Gastrocnemius medialis (tissue), 4 donors: Measurements from ENCODE around the gene SSU72. TPM values are rescaled to one million over a fixed set of nuclear protein-coding genes. Genes with fewer than 3 reads are reported as not detected.

Experiments
- ATAC-seq, 2 donors: fragments of 150-250 bp; one replicate each; pipeline ENCODE4 v1.9.1; 2016
- DNase-seq, 2 donors: peaks; one replicate each; pipeline ENCODE4 v3.0.0-alpha.2; 2019
- H3K27ac ChIP-seq, 4 donors: fragments of 200-600 bp; sonication (generic); 1 replicate in 1 of 4; 2 replicates in 3 of 4; pipeline ENCODE4 v1.5.1; 2016 to 2018; ENCODE audit warnings: mild to moderate bottlenecking in 2 of 4, moderate library complexity in 1 of 4
- H3K27me3 ChIP-seq, 3 donors: fragments of 200-600 bp; sonication (generic) in 2 of 3; 1 replicate in 1 of 3; 2 replicates in 2 of 3; pipeline versions ENCODE4 v1.5.1 to v1.6.0; 2016 to 2019; ENCODE audit warnings: mild to moderate bottlenecking in 1 of 3, moderate library complexity in 1 of 3
- H3K36me3 ChIP-seq, 2 donors: fragments of 200-600 bp; sonication (generic) in 1 of 2; one replicate each; pipeline ENCODE4 v1.5.1; 2017 to 2018
- H3K4me1 ChIP-seq, 2 donors: fragments of 200-600 bp; sonication (generic) in 1 of 2; one replicate each; pipeline ENCODE4 v1.5.1; 2016 to 2017; ENCODE audit warnings: mild to moderate bottlenecking in 2 of 2
- H3K4me3 ChIP-seq, 4 donors: fragments of 200-600 bp; sonication (generic) in 3 of 4; 1 replicate in 1 of 4; 2 replicates in 3 of 4; pipeline ENCODE4 v1.5.1; 2016 to 2019; ENCODE audit warnings: mild to moderate bottlenecking in 2 of 4
- H3K9me3 ChIP-seq, 3 donors: fragments of 200-600 bp; sonication (generic) in 2 of 3; 1 replicate in 1 of 3; 2 replicates in 2 of 3; pipeline ENCODE4 v1.5.1; 2016 to 2019
- CTCF ChIP-seq, 5 experiments: fragments of 450-650 bp in 3 of 5; fragments of 200-600 bp in 2 of 5; sonication (generic) in 2 of 5; IDR thresholded peaks in 4 of 5; conservative IDR thresholded peaks in 1 of 5; 1 replicate in 4 of 5; 2 replicates in 1 of 5; pipeline ENCODE4 v1.5.1; 2016 to 2019; ENCODE audit warnings: antibody characterized with exemption in 5 of 5, mild to moderate bottlenecking in 3 of 5, moderate library complexity in 3 of 5
- POLR2A ChIP-seq, 2 donors: fragments of 450-650 bp; IDR thresholded peaks; one replicate each; pipeline ENCODE4 v1.6.1; 2017; ENCODE audit warnings: antibody characterized with exemption in 2 of 2, mild to moderate bottlenecking in 2 of 2, moderate library complexity in 2 of 2
- in situ Hi-C, 4 donors: fragments of 200-750 bp; cut with MboI; loops; one replicate each; pipeline versions ENCODE4 v1.15.0 to v1.8.0; 2017; ENCODE audit warnings: low sequenced_read_pairs in 4 of 4
- intact Hi-C: fragments of 100-400 bp; cut with DNase I; formaldehyde crosslinking; loops from one replicate; pipeline ENCODE4 v1.15.1; 2023; ENCODE audit warnings: low total_unique reads
- total RNA-seq, 4 donors: library from RNA; depleted of rRNA; stranded (reverse); fragments of >200 nt; gene quantifications; one replicate each; pipeline versions ENCODE4 v1.1.0 to v1.2.3, GENCODE V29; 2016

Gene SSU72
- total RNA-seq, 4 donors from 2014 or later, result 141 to 235 (median 208) TPM

GRCh38 chr1:1582585-1583346 is 8.1 kb upstream of the SSU72 start:
- DNase-seq, result no peak
- in situ Hi-C loops, result no loop called here
- no peak for ATAC-seq
- no peak for TF ChIP-seq CTCF (IDR thresholded peaks at IDR 0.05 in 4 of 5, conservative IDR thresholded peaks at IDR 0.05 in 1 of 5)
- TF ChIP-seq POLR2A (IDR thresholded peaks at IDR 0.05), result no peak
- Histone ChIP-seq H3K27ac (no peak overlapping the region), H3K4me3 (no peak overlapping the region), H3K27me3 (peaks cover 4 to 6% (median 5%) of the 10 kb centered on the region in 3 donors), H3K9me3 (no peaks in the 10 kb centered on the region), H3K4me1 (no peaks in the 10 kb centered on the region), H3K36me3 (no peaks in the 10 kb centered on the region)
- intact Hi-C loops, result no loop called here

GRCh38 chr1:1578371-1578940 is 3.8 kb upstream of the SSU72 start:
- H3K4me3 ChIP-seq, result no peak overlapping the region
- H3K9me3 ChIP-seq, result no peaks in the 10 kb centered on the region
- H3K36me3 ChIP-seq, result no peaks in the 10 kb centered on the region
- DNase-seq (no peak), ATAC-seq (no peak)
- intact Hi-C loops (no loop called here), in situ Hi-C loops (no loop called here)
- peaks cover 10 to 12% of the 10 kb centered on the region in 2 donors for H3K4me1 ChIP-seq
- no peaks in the 10 kb centered on the region for H3K27me3 ChIP-seq
- no peak for TF ChIP-seq CTCF (IDR thresholded peaks at IDR 0.05 in 4 of 5, conservative IDR thresholded peaks at IDR 0.05 in 1 of 5)
- no peak for TF ChIP-seq POLR2A (IDR thresholded peaks at IDR 0.05)
- no peak overlapping the region for H3K27ac ChIP-seq

- TF ChIP-seq POLR2A (IDR thresholded peaks at IDR 0.05) (no peak), CTCF (IDR thresholded peaks at IDR 0.05 in 4 of 5, conservative IDR thresholded peaks at IDR 0.05 in 1 of 5) (no peak)
- H3K4me1 ChIP-seq, result peaks cover 18 to 22% of the 10 kb centered on the region in 2 donors
- no peak for ATAC-seq
- DNase-seq, result no peak
- H3K27me3 ChIP-seq, result no peaks in the 10 kb centered on the region
- no peaks in the 10 kb centered on the region for H3K36me3 ChIP-seq
- H3K4me3 ChIP-seq, result no peak overlapping the region
- intact Hi-C loops, result no loop called here
- H3K27ac ChIP-seq, result no peak overlapping the region
- no peaks in the 10 kb centered on the region for H3K9me3 ChIP-seq
- in situ Hi-C loops, result no loop called here
These were observed 2.8 kb upstream of the SSU72 start for GRCh38 chr1:1577367-1578011.

GRCh38 chr1:1573843-1574720 is 581 bp downstream of the SSU72 start:
- no peaks in the 10 kb centered on the region for H3K9me3 ChIP-seq
- no peak for TF ChIP-seq CTCF (IDR thresholded peaks at IDR 0.05 in 4 of 5, conservative IDR thresholded peaks at IDR 0.05 in 1 of 5)
- TF ChIP-seq POLR2A (IDR thresholded peaks at IDR 0.05), result no peak
- in situ Hi-C loops, result no loop called here
- no peaks in the 10 kb centered on the region for H3K27me3 ChIP-seq
- H3K4me1 ChIP-seq, result peaks cover 37 to 40% of the 10 kb centered on the region in 2 donors
- DNase-seq (peak; percentile 31 to 40), ATAC-seq (peak; percentile 81 to 82)
- peak overlapping the region; percentile 97 to 99 (median 98) for H3K27ac ChIP-seq
- intact Hi-C loops, result loop anchor here (1.0 to 2.0 kb wide), 4 partner anchors 41 to 175 kb away; partner anchors contain the start of genes ATAD3A, ATAD3B, CCNL2 and MIB2
- no peaks in the 10 kb centered on the region for H3K36me3 ChIP-seq
- peak overlapping the region; percentile 89 to 98 (median 96) for H3K4me3 ChIP-seq
